Measurements from ENCODE around the gene NR6A1.

NR6A1 gene

GRCh38 chr9:124541824-124542223, 229.3 kb downstream of the NR6A1 start:
- no peak for TF ChIP-seq CTCF (IDR thresholded peaks at IDR 0.05; ENCODE audit: low read depth, low read length, missing control alignments)
- in situ Hi-C loops (cut with HindIII; ENCODE audit: low sequenced_read_pairs): no loop called here

DNA sequence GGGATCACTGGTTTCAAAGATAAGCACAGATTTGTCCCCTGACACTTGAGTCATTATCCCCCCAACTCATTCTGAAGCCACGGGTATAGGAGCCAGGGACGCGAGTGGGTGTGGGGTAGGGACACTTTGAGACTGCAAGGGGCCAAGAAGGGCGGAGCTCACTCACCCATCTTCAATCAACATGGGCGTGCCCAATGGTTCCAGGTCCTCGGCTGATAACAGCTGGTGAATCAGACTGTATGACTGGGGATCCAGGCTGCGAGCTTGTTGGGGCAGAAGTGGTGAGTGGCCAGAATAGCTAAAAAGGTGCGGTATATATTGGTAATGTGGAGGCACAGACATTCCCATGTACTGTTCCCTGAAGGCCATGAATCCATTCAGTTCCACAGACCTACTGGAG, 233.2 kb downstream of the NR6A1 start:
- DNase-seq (ENCODE audit: low read depth): no peak
- in situ Hi-C loops (cut with HindIII; ENCODE audit: low sequenced_read_pairs): loop anchor here (5.0 kb wide), 2 partner anchors 56 to 121 kb away; partner anchors contain the start of gene PSMB7
- H3K4me3 ChIP-seq (ENCODE audit: low read depth, low read length): no peak overlapping the region
- no peak for TF ChIP-seq CTCF (IDR thresholded peaks at IDR 0.05; ENCODE audit: low read depth, low read length, missing control alignments)

More at GRCh38 chr9:124541824-124542223, 229.3 kb downstream of the NR6A1 start:
- DNase-seq (ENCODE audit: low read depth): no peak
- H3K4me3 ChIP-seq (ENCODE audit: low read depth, low read length): no peak overlapping the region

- in situ Hi-C loops (cut with HindIII; ENCODE audit: low sequenced_read_pairs): loop anchor here (5.0 kb wide), 2 partner anchors 54 to 119 kb away; partner anchors contain the start of gene PSMB7
- no peak for DNase-seq (ENCODE audit: low read depth)
- no peak overlapping the region for H3K4me3 ChIP-seq (ENCODE audit: low read depth, low read length)
- TF ChIP-seq CTCF (IDR thresholded peaks at IDR 0.05; ENCODE audit: low read depth, low read length, missing control alignments): no peak
Measured at GRCh38 chr9:124535846-124536245, 235.3 kb downstream of the NR6A1 start.

DNA sequence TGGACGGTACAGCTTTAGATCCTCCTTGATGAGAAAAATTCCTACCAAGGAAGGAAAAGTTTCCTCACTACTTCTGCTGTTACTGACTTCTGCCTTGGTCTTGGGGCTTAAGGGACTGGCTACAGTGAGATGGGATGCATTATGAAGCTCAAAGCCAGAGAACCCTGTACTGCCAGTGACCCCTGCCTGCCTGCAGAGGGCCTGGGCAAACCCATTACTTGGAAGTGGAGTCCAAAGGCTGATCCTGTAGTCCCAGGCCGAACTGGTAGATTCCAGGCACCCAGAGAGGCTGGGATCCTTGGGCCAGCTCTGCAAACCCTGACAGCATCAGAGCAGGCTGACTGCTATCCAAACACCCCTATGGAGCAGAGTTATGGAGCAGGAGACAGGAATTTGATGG, 238.2 kb downstream of the NR6A1 start:
- DNase-seq (ENCODE audit: low read depth): no peak
- TF ChIP-seq CTCF (IDR thresholded peaks at IDR 0.05; ENCODE audit: low read depth, low read length, missing control alignments): peak; percentile 5
- no peak overlapping the region for H3K4me3 ChIP-seq (ENCODE audit: low read depth, low read length)
- in situ Hi-C loops (cut with HindIII; ENCODE audit: low sequenced_read_pairs): loop anchor here (5.0 kb wide), 1 partner anchor 76 kb away; no protein-coding TSS in a partner anchor

DNA sequence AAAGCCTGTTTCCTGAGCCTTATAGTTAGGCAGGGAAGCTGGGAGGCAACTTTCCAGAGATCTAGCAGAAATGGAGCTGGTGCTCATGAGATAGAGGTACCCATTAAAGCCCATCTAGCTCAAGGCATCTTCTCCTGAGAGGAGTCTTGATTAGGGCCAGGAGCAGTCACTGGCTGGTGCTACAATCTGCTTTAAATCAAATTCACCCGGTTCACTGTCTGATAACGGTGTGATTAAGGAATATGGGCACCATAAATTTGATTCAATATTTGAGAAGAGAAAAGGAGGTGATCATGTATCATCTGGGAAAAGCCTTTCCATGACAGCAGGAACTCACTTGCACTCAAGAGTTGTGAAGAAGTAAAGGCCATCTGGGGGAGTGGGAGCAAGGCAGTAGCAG, 240.0 kb downstream of the NR6A1 start:
- no peak overlapping the region for H3K4me3 ChIP-seq (ENCODE audit: low read depth, low read length)
- TF ChIP-seq CTCF (IDR thresholded peaks at IDR 0.05; ENCODE audit: low read depth, low read length, missing control alignments): no peak
- in situ Hi-C loops (cut with HindIII; ENCODE audit: low sequenced_read_pairs): loop anchor here (5.0 kb wide), 1 partner anchor 74 kb away; no protein-coding TSS in a partner anchor
- no peak for DNase-seq (ENCODE audit: low read depth)

DNA sequence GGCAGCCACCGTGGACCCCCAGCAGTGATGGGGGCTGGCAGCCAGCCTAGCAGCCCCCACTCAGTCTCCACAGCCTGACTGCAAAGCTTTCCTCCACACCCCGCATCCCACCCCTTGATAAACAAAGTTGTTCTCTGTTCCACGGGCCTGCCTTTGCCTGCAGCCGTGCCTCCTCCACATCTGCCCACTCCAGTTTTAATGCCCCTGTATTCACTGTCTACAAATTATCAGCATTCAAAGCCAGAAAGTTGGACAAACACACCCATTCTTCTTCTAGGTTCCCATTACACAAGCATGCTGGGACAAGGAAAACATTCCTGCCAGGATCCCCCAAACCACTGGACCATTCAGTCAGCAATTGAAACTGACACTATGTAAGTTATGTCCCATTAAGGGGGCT, 240.9 kb downstream of the NR6A1 start:
- no peak for DNase-seq (ENCODE audit: low read depth)
- TF ChIP-seq CTCF (IDR thresholded peaks at IDR 0.05; ENCODE audit: low read depth, low read length, missing control alignments): no peak
- no peak overlapping the region for H3K4me3 ChIP-seq (ENCODE audit: low read depth, low read length)
- in situ Hi-C loops (cut with HindIII; ENCODE audit: low sequenced_read_pairs): loop anchor here (5.0 kb wide), 1 partner anchor 73 kb away; no protein-coding TSS in a partner anchor

Measured in astrocyte of the cerebellum (primary cell).